OCI-LY7 (cell line): ENCODE measurements around the gene PIGW. TPM values are rescaled to one million over a fixed set of nuclear protein-coding genes. Genes with fewer than 3 reads are reported as not detected.

Experiments
- BruUV-seq: library from RNA; stranded (reverse); fragments of 400-500 nt; replicated peaks from 2 replicates; lab custom pipeline; 2021; lab: Mats Ljungman, UMichigan
- CTCF ChIA-PET: fragments of 300-600 bp; sonication (Branson Sonifier 250); formaldehyde crosslinking; loops from one replicate; lab custom pipeline; 2022; ENCODE audit warnings: antibody characterized with exemption; ENCODE audit not compliant: unreplicated experiment; lab: Charles Lee
- POLR2A ChIA-PET: fragments of 300-600 bp; sonication (Branson Sonifier 250); formaldehyde crosslinking; loops from one replicate; lab custom pipeline; 2022; ENCODE audit warnings: antibody characterized with exemption; lab: Charles Lee
- DNase-seq: peaks from one replicate; pipeline ENCODE4 v3.0.0-alpha.2; 2015; ENCODE audit warnings: low spot score
- H2AFZ ChIP-seq: fragments of 200-600 bp; sonication (generic), shearing (Covaris generic); 2 replicates; pipeline ENCODE4 v1.6.1; 2014; ENCODE audit warnings: mild to moderate bottlenecking, antibody characterized with exemption, low read length, moderate library complexity
- H3K27ac ChIP-seq: fragments of 200-600 bp; sonication (generic); 2 replicates; pipeline ENCODE4 v1.5.1; 2014; ENCODE audit warnings: mixed run types, low read depth, mild to moderate bottlenecking, moderate library complexity, low read length, inconsistent platforms; ENCODE audit not compliant: poor library complexity, severe bottlenecking
- H3K36me3 ChIP-seq: fragments of 200-600 bp; sonication (generic); 2 replicates; pipeline ENCODE4 v1.6.1; 2014; ENCODE audit warnings: mild to moderate bottlenecking, antibody characterized with exemption, low read length, moderate library complexity, mixed read lengths; ENCODE audit not compliant: insufficient read depth
- H3K4me1 ChIP-seq: fragments of 200-600 bp; sonication (generic); 2 replicates; pipeline ENCODE4 v1.5.1; 2014; ENCODE audit warnings: mild to moderate bottlenecking, low read length; ENCODE audit not compliant: insufficient read depth, poor library complexity, severe bottlenecking
- H3K4me2 ChIP-seq: fragments of 200-600 bp; sonication (generic); 2 replicates; pipeline ENCODE4 v1.6.1; 2014; ENCODE audit warnings: mild to moderate bottlenecking, low read length
- H3K4me3 ChIP-seq: fragments of 200-600 bp; sonication (generic); 2 replicates; pipeline ENCODE4 v1.5.1; 2014; ENCODE audit warnings: mild to moderate bottlenecking, low read depth, low read length; ENCODE audit not compliant: poor library complexity, severe bottlenecking
- H3K79me2 ChIP-seq: fragments of 200-600 bp; sonication (generic); 2 replicates; pipeline ENCODE4 v1.6.1; 2016; ENCODE audit warnings: low read depth, mild to moderate bottlenecking, low read length, moderate library complexity, mixed read lengths; ENCODE audit not compliant: insufficient read depth
- H3K9me2 ChIP-seq: fragments of 200-600 bp; sonication (generic); 2 replicates; pipeline ENCODE4 v1.6.1; 2016; ENCODE audit warnings: mild to moderate bottlenecking, low read length, mixed read lengths; ENCODE audit not compliant: insufficient read depth
- H3K9me3 ChIP-seq: fragments of 200-600 bp; sonication (generic); 2 replicates; pipeline ENCODE4 v1.6.1; 2014; ENCODE audit warnings: mild to moderate bottlenecking, mixed run types, low read length, mixed read lengths
- H4K20me1 ChIP-seq: fragments of 200-600 bp; sonication (generic); 2 replicates; pipeline ENCODE4 v1.6.1; 2014; ENCODE audit warnings: mild to moderate bottlenecking, antibody characterized with exemption, low read length, moderate library complexity, mixed read lengths; ENCODE audit not compliant: insufficient read depth
- EZH2phosphoT487 ChIP-seq: fragments of 200-600 bp; sonication (generic); IDR thresholded peaks from 2 replicates; pipeline ENCODE4 v1.6.1; 2018; ENCODE audit warnings: low read depth, borderline replicate concordance, mild to moderate bottlenecking, mixed run types, antibody characterized with exemption, low read length, moderate library complexity, mixed read lengths
- intact Hi-C: fragments of 100-400 bp; cut with micrococcal nuclease; formaldehyde crosslinking; loops from one replicate; pipeline ENCODE4 v1.10.0; 2022; ENCODE audit not compliant: unreplicated experiment
- total RNA-seq, 2 experiments: library from RNA; depleted of rRNA in 1 of 2; stranded (reverse); fragments of >200 nt in 1 of 2; shearing (Covaris generic) in 1 of 2; gene quantifications; 2 replicates each; pipeline ENCODE4 v1.2.3, GENCODE V29; 2014 to 2022
- TF ChIP-seq, protein P1 (sequence below): fragments of 200-600 bp; sonication (generic); conservative IDR thresholded peaks from 2 replicates; pipeline ENCODE4 v1.5.1; 2014; ENCODE audit warnings: mild to moderate bottlenecking, antibody characterized with exemption, low read length, moderate library complexity, mixed read lengths

The PIGW gene
- total RNA-seq, 2 experiments from 2014 or later, result 5.6 to 17.3 TPM

DNA sequence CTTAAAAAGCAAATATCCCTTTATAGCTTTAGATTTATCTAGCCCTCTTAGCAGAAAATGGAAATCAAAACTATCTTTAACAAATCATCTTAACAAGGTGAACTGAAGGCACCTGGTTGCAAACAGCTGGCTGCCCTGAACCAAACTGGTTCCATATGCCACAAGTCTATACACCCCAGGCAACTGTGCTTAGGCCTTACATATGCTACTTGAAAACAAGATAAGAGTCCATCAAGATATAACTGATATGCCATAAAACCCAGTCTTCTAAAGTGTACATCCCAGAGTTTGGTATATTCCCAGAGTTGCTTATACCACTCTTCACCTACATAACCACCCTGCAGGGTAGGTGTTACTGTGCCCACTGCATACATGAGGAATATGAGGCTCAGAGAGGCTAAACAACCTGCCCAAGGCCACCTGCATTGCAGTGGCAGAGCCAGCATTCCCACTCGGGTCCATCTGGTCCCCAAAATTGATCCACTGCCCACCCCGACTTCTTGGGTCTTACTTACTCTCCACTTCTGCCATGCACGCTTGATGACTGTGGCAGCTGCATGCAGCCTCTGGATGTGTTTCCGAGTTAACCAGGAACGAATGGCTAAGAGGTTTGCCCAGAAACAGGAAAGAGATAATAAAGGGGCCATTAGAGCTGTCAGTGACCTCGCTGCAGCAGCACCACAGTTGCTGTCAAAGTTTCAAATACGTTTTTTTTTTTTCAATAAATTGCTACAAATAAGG, 36.1 kb upstream of the PIGW start:
- no peaks in the 10 kb centered on the region for H3K9me2 ChIP-seq
- H3K4me1 ChIP-seq, result no peaks in the 10 kb centered on the region
- no peaks in the 10 kb centered on the region for H3K9me3 ChIP-seq
- H3K79me2 ChIP-seq, result no peaks in the 10 kb centered on the region
- no peak overlapping the region for H3K4me3 ChIP-seq
- peaks cover 93% of the 10 kb centered on the region for H3K36me3 ChIP-seq
- TF ChIP-seq, protein P1, sequence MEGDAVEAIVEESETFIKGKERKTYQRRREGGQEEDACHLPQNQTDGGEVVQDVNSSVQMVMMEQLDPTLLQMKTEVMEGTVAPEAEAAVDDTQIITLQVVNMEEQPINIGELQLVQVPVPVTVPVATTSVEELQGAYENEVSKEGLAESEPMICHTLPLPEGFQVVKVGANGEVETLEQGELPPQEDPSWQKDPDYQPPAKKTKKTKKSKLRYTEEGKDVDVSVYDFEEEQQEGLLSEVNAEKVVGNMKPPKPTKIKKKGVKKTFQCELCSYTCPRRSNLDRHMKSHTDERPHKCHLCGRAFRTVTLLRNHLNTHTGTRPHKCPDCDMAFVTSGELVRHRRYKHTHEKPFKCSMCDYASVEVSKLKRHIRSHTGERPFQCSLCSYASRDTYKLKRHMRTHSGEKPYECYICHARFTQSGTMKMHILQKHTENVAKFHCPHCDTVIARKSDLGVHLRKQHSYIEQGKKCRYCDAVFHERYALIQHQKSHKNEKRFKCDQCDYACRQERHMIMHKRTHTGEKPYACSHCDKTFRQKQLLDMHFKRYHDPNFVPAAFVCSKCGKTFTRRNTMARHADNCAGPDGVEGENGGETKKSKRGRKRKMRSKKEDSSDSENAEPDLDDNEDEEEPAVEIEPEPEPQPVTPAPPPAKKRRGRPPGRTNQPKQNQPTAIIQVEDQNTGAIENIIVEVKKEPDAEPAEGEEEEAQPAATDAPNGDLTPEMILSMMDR, result no peak
- no peak for TF ChIP-seq EZH2phosphoT487
- no peak overlapping the region for H3K4me2 ChIP-seq
- H4K20me1 ChIP-seq, result no peaks in the 10 kb centered on the region
- H3K27ac ChIP-seq, result no peak overlapping the region
- POLR2A ChIA-PET, result interaction anchor here (1.6 kb wide), 1 partner anchor 13 kb away, joined by 4 read pairs; no protein-coding TSS in a partner anchor
- CTCF ChIA-PET, result no interaction called here
- intact Hi-C loops, result no loop called here
- DNase-seq, result no peak
- no peak overlapping the region for H2AFZ ChIP-seq
- no TSS peak for BruUV-seq

GRCh38 chr17:36500745-36501225, 34.0 kb upstream of the PIGW start:
- TF ChIP-seq, protein P1, result no peak
- TF ChIP-seq EZH2phosphoT487, result no peak
- ChIA-PET CTCF (interaction anchor here (0.6 kb wide), 1 partner anchor 82 kb away, joined by 3 read pairs; no protein-coding TSS in a partner anchor), POLR2A (no interaction called here)
- Histone ChIP-seq H3K36me3 (peaks cover 91% of the 10 kb centered on the region), H2AFZ (no peak overlapping the region), H3K4me2 (no peak overlapping the region), H3K9me3 (no peaks in the 10 kb centered on the region), H3K4me3 (no peak overlapping the region), H3K4me1 (no peaks in the 10 kb centered on the region), H3K27ac (no peak overlapping the region), H3K9me2 (no peaks in the 10 kb centered on the region), H4K20me1 (no peaks in the 10 kb centered on the region), H3K79me2 (no peaks in the 10 kb centered on the region)
- intact Hi-C loops, result no loop called here
- no TSS peak for BruUV-seq
- DNase-seq, result no peak

DNA sequence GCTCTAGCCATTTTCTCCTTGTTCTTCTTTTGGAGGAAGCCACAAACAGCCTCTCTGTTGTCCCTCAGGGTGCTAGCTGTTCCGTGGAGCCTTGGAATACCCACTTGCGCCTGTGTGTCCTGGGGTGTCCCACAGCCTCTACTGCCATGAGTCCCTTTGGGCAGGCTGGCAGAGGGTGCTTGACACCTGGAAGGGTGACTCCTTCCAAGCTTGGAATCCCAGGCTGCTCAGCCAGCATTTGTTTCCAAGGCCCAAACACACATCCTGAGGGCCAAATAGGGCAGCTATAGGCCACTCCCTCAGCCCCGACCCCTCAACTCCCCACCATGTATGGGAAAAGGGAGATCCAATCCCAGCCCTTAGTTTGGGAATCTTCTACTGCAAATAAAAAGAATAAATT, 33.4 kb upstream of the PIGW start:
- H3K79me2 ChIP-seq, result no peaks in the 10 kb centered on the region
- no peak for DNase-seq
- no TSS peak for BruUV-seq
- ChIA-PET POLR2A (interaction anchor here (0.6 kb wide), 1 partner anchor 205 kb away, joined by 4 read pairs; no protein-coding TSS in a partner anchor), CTCF (interaction anchor here (0.6 kb wide), 1 partner anchor 81 kb away, joined by 3 read pairs; no protein-coding TSS in a partner anchor)
- H3K4me2 ChIP-seq, result no peak overlapping the region
- intact Hi-C loops, result no loop called here
- peaks cover 91% of the 10 kb centered on the region for H3K36me3 ChIP-seq
- TF ChIP-seq EZH2phosphoT487, result no peak
- TF ChIP-seq, protein P1, result no peak
- H3K9me3 ChIP-seq, result no peaks in the 10 kb centered on the region
- no peaks in the 10 kb centered on the region for H4K20me1 ChIP-seq
- no peaks in the 10 kb centered on the region for H3K9me2 ChIP-seq
- no peak overlapping the region for H3K4me3 ChIP-seq
- no peak overlapping the region for H3K27ac ChIP-seq
- no peaks in the 10 kb centered on the region for H3K4me1 ChIP-seq
- no peak overlapping the region for H2AFZ ChIP-seq
